HG03025 (cell line): ENCODE measurements around the gene FCGR2B.
"Not testable (repeated sequence)": the region's sequence is repeated elsewhere in the genome, so short reads cannot be mapped to it uniquely, and the experiment has no call there.

Experiments used
- ATAC-seq: cut with Tn5 transposase; IDR thresholded peaks from one replicate; pipeline ENCODE4 v1.9.1; 2021; ENCODE audit warnings: mild to moderate bottlenecking, moderate library complexity; ENCODE audit not compliant: unreplicated experiment, low FRiP score

The FCGR2B gene

GRCh38 chr1:161644855-161645254 is 18.1 kb upstream of the FCGR2B start:
- not testable (repeated sequence) for ATAC-seq

GRCh38 chr1:161647507-161648360 is 15.2 kb upstream of the FCGR2B start:
- ATAC-seq, result not testable (repeated sequence)

GRCh38 chr1:161653541-161653940 is 9.4 kb upstream of the FCGR2B start:
- ATAC-seq, result not testable (repeated sequence)

- not testable (repeated sequence) for ATAC-seq
These were observed 9.0 kb upstream of the FCGR2B start for GRCh38 chr1:161653971-161654370.

- not testable (repeated sequence) for ATAC-seq
These were observed 4.4 kb upstream of the FCGR2B start for GRCh38 chr1:161658524-161658923.

GRCh38 chr1:161661660-161662311 is 1.2 kb upstream of the FCGR2B start:
- ATAC-seq, result not testable (repeated sequence)

GRCh38 chr1:161663569-161663968 is 626 bp downstream of the FCGR2B start:
- peak; percentile 26 for ATAC-seq

- not testable (repeated sequence) for ATAC-seq
These were observed 1.7 kb downstream of the FCGR2B start for GRCh38 chr1:161664689-161665088.

GRCh38 chr1:161671045-161672020 is 8.4 kb downstream of the FCGR2B start:
- not testable (repeated sequence) for ATAC-seq

GRCh38 chr1:161673437-161673836 is 10.5 kb downstream of the FCGR2B start:
- not testable (repeated sequence) for ATAC-seq

- not testable (repeated sequence) for ATAC-seq
These were observed 11.5 kb downstream of the FCGR2B start for GRCh38 chr1:161674447-161674846.

- not testable (repeated sequence) for ATAC-seq
These were observed 12.0 kb downstream of the FCGR2B start for GRCh38 chr1:161674908-161675307.

GRCh38 chr1:161676441-161676840 is 13.5 kb downstream of the FCGR2B start:
- no peak for ATAC-seq

- no peak for ATAC-seq
These were observed 14.2 kb downstream of the FCGR2B start for GRCh38 chr1:161676958-161677689.

- ATAC-seq, result no peak
These were observed 15.6 kb downstream of the FCGR2B start for GRCh38 chr1:161678500-161678899.

GRCh38 chr1:161681879-161682278 is 18.9 kb downstream of the FCGR2B start:
- ATAC-seq, result no peak

GRCh38 chr1:161688946-161689345 is 26.0 kb downstream of the FCGR2B start:
- no peak for ATAC-seq

GRCh38 chr1:161691846-161692245 is 28.9 kb downstream of the FCGR2B start:
- ATAC-seq, result no peak

- not testable (repeated sequence) for ATAC-seq
These were observed 30.2 kb downstream of the FCGR2B start for GRCh38 chr1:161693020-161693712.
